Panc1 (cell line): Measurements from ENCODE around the gene TULP4. TPM values are rescaled to one million over a fixed set of nuclear protein-coding genes. Genes with fewer than 3 reads are reported as not detected.

Experiments
- ATAC-seq: fragments of 200-7000 bp; cut with Tn5 transposase; 2 replicates; pipeline ENCODE4 v1.9.1; 2020; ENCODE audit warnings: mild to moderate bottlenecking, moderate library complexity
- BruUV-seq: library from RNA; stranded (reverse); fragments of 400-500 nt; replicated peaks from 2 replicates; lab custom pipeline; 2021; lab: Mats Ljungman, UMichigan
- CTCF ChIA-PET: fragments of 300-600 bp; sonication (Branson Sonifier 250); formaldehyde crosslinking; loops from one replicate; lab custom pipeline; 2022; ENCODE audit warnings: antibody characterized with exemption; lab: Charles Lee
- POLR2A ChIA-PET: fragments of 300-600 bp; sonication (Branson Sonifier 250); formaldehyde crosslinking; loops from one replicate; lab custom pipeline; 2022; ENCODE audit warnings: antibody characterized with exemption; lab: Charles Lee
- DNase-seq: peaks from one replicate; pipeline ENCODE4 v3.0.0-alpha.2; 2010; ENCODE audit warnings: low read depth, low spot score
- H3K27ac ChIP-seq: 2 replicates; pipeline ENCODE4 v1.5.1; 2011; ENCODE audit warnings: mild to moderate bottlenecking, low read length, inconsistent platforms
- H3K27me3 ChIP-seq: fragments of 200-500 bp; sonication (Bioruptor generic); 2 replicates; pipeline ENCODE4 v1.6.0; 2014; ENCODE audit warnings: low read length, inconsistent platforms; ENCODE audit not compliant: control insufficient read depth, insufficient read depth
- H3K36me3 ChIP-seq: fragments of 200-500 bp; sonication (Bioruptor generic); 2 replicates; pipeline ENCODE4 v1.5.1; 2014; ENCODE audit warnings: inconsistent platforms, mild to moderate bottlenecking, low read length, moderate library complexity; ENCODE audit not compliant: control insufficient read depth, insufficient read depth
- H3K4me1 ChIP-seq: 2 replicates; pipeline ENCODE4 v1.5.1; 2011; ENCODE audit warnings: inconsistent platforms, mild to moderate bottlenecking, low read length, moderate library complexity; ENCODE audit not compliant: control insufficient read depth, insufficient read depth
- H3K4me3 ChIP-seq, 2 experiments: 2 replicates each; pipeline ENCODE4 v1.5.1; 2011 to 2012; ENCODE audit warnings: low read depth in 2 of 2, low read length in 2 of 2, mild to moderate bottlenecking in 2 of 2, inconsistent platforms in 1 of 2, moderate library complexity in 1 of 2
- H3K9me3 ChIP-seq: fragments of 200-500 bp; sonication (Bioruptor generic); 2 replicates; pipeline ENCODE4 v1.5.1; 2014; ENCODE audit warnings: low read depth, mild to moderate bottlenecking, inconsistent platforms, low read length, moderate library complexity; ENCODE audit not compliant: control insufficient read depth, insufficient read depth
- POLR2AphosphoS5 ChIP-seq: IDR thresholded peaks from 2 replicates; pipeline ENCODE4 v1.6.1; 2012; ENCODE audit warnings: mild to moderate bottlenecking, low read depth, low read length, moderate library complexity
- SIN3A ChIP-seq: IDR thresholded peaks from 2 replicates; pipeline ENCODE4 v1.6.1; 2012; ENCODE audit warnings: low read depth, mild to moderate bottlenecking, low read length, moderate library complexity, borderline replicate concordance; ENCODE audit not compliant: insufficient read depth
- TCF7L2 ChIP-seq: IDR thresholded peaks from 2 replicates; pipeline ENCODE4 v1.6.1; 2011; ENCODE audit warnings: mild to moderate bottlenecking, low read depth, low read length, inconsistent platforms
- in situ Hi-C: cut with HindIII; loops from 2 replicates; pipeline ENCODE4 v1.10.0; 2016; ENCODE audit warnings: low sequenced_read_pairs, low pct_unique_long_range_greater_than_20kb
- intact Hi-C: fragments of 100-400 bp; cut with micrococcal nuclease; formaldehyde crosslinking; loops from one replicate; pipeline ENCODE4 v1.10.0; 2022; ENCODE audit not compliant: unreplicated experiment
- total RNA-seq: library from RNA; stranded (reverse); gene quantifications from one replicate; pipeline ENCODE4 v1.2.1, GENCODE V29; 2021; ENCODE audit not compliant: unreplicated experiment
- TF ChIP-seq, protein P1 (sequence below): fragments of 450-650 bp; IDR thresholded peaks from 2 replicates; pipeline ENCODE4 v1.5.1; 2017; ENCODE audit warnings: mild to moderate bottlenecking
- TF ChIP-seq, protein P2 (sequence below), 2 experiments: IDR thresholded peaks; 2 replicates each; pipeline ENCODE4 v1.6.1; 2011 to 2012; ENCODE audit warnings: low read depth in 2 of 2, control low read depth in 1 of 2, low read length in 1 of 2, mild to moderate bottlenecking in 1 of 2, moderate library complexity in 1 of 2; ENCODE audit not compliant: insufficient read depth in 1 of 2

Gene TULP4
- total RNA-seq, 1 experiment from 2014 or later = 105 TPM

DNA sequence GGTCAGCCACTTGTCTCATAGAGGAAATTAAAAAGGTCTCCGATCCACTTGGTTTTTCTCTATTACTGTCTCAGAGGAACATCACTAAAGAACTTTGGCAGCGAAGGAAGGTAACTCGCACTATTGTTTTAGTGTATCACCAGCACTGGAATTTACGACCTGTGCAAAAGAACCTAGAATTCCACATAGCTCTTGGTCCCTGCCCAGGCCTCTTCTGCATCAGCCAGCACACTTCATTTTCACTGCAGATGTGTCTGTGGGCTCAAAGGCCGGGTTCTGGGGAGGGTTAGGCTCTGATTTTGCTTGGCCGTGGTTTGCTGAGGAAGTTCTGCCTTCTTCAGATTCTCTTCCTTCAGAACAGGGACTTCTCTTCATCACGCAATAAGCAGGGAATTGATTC is 144.9 kb downstream of the TULP4 start:
- DNase-seq = no peak
- TF ChIP-seq POLR2AphosphoS5 (no peak), SIN3A (no peak), TCF7L2 (no peak)
- TF ChIP-seq, protein P1, sequence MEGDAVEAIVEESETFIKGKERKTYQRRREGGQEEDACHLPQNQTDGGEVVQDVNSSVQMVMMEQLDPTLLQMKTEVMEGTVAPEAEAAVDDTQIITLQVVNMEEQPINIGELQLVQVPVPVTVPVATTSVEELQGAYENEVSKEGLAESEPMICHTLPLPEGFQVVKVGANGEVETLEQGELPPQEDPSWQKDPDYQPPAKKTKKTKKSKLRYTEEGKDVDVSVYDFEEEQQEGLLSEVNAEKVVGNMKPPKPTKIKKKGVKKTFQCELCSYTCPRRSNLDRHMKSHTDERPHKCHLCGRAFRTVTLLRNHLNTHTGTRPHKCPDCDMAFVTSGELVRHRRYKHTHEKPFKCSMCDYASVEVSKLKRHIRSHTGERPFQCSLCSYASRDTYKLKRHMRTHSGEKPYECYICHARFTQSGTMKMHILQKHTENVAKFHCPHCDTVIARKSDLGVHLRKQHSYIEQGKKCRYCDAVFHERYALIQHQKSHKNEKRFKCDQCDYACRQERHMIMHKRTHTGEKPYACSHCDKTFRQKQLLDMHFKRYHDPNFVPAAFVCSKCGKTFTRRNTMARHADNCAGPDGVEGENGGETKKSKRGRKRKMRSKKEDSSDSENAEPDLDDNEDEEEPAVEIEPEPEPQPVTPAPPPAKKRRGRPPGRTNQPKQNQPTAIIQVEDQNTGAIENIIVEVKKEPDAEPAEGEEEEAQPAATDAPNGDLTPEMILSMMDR = no peak
- TF ChIP-seq, protein P2, sequence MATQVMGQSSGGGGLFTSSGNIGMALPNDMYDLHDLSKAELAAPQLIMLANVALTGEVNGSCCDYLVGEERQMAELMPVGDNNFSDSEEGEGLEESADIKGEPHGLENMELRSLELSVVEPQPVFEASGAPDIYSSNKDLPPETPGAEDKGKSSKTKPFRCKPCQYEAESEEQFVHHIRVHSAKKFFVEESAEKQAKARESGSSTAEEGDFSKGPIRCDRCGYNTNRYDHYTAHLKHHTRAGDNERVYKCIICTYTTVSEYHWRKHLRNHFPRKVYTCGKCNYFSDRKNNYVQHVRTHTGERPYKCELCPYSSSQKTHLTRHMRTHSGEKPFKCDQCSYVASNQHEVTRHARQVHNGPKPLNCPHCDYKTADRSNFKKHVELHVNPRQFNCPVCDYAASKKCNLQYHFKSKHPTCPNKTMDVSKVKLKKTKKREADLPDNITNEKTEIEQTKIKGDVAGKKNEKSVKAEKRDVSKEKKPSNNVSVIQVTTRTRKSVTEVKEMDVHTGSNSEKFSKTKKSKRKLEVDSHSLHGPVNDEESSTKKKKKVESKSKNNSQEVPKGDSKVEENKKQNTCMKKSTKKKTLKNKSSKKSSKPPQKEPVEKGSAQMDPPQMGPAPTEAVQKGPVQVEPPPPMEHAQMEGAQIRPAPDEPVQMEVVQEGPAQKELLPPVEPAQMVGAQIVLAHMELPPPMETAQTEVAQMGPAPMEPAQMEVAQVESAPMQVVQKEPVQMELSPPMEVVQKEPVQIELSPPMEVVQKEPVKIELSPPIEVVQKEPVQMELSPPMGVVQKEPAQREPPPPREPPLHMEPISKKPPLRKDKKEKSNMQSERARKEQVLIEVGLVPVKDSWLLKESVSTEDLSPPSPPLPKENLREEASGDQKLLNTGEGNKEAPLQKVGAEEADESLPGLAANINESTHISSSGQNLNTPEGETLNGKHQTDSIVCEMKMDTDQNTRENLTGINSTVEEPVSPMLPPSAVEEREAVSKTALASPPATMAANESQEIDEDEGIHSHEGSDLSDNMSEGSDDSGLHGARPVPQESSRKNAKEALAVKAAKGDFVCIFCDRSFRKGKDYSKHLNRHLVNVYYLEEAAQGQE (IDR thresholded peaks at IDR 0.05; ENCODE audit: insufficient read depth in 1 of 2, low read depth in 2 of 2, low read length in 1 of 2) = no peak
- intact Hi-C loops = no loop called here

DNA sequence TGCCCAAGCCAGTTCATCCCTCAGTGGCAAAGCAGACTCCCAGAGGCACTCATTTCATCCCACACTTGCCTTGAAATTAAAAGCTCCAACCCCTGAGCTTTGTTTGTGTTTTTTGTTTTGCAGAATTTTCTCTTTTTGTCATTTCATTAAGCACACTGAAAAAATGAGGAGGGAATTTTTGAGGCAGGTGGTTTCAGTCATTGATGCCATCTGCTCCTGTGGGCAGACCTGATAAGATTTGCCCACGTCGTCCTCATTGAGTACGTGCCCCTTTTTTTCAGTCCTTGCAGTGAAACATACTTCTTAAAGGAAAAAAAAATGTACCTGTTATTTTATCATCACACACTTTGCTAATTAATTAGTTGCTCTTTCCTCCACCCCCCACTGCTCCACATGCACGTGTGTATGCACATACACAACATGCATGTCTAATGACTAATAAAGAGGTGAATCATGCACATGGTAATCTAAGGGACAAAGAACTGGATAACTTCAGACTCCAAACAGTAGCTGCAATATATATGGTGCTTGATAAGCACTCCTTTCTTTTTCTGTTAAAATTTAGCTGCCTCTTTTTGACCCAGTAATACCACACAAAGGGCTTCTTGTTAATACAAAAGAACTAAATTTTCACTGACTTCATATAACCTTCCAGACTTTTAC is 145.5 kb downstream of the TULP4 start:
- no peak for DNase-seq
- no peak for ATAC-seq
- no peak overlapping the region for H3K27ac ChIP-seq
- in situ Hi-C loops (no loop called here), intact Hi-C loops (no loop called here)
- no peak for TF ChIP-seq POLR2AphosphoS5
- TF ChIP-seq, protein P1 = no peak
- TF ChIP-seq, protein P2 (IDR thresholded peaks at IDR 0.05; ENCODE audit: insufficient read depth in 1 of 2, low read depth in 2 of 2, low read length in 1 of 2) = no peak
- no peak for TF ChIP-seq TCF7L2
- TF ChIP-seq SIN3A = no peak
- ChIA-PET POLR2A (no interaction called here), CTCF (no interaction called here)
- no peaks in the 10 kb centered on the region for H3K9me3 ChIP-seq
- no peak overlapping the region for H3K4me3 ChIP-seq
- H3K27me3 ChIP-seq = no peaks in the 10 kb centered on the region
- 0 out of 2 replicates have a peak, but pooled peaks cover 4% of the 10 kb centered on the region for H3K36me3 ChIP-seq
- H3K4me1 ChIP-seq = no peaks in the 10 kb centered on the region
- no TSS peak for BruUV-seq

More for the DNA sequence above, 144.9 kb downstream of the TULP4 start:
- CTCF ChIA-PET = no interaction called here
- BruUV-seq = no TSS peak
- H3K27ac ChIP-seq = no peak overlapping the region
- 0 out of 2 replicates have a peak, but pooled peaks cover 4% of the 10 kb centered on the region for H3K36me3 ChIP-seq
- no peaks in the 10 kb centered on the region for H3K4me1 ChIP-seq
- ATAC-seq = no peak
- no peaks in the 10 kb centered on the region for H3K9me3 ChIP-seq
- no peak overlapping the region for H3K4me3 ChIP-seq
- in situ Hi-C loops = no loop called here
- POLR2A ChIA-PET = no interaction called here
- H3K27me3 ChIP-seq = no peaks in the 10 kb centered on the region
